HFFc6 (cell line): ENCODE results near the gene PCDH17. TPM values are rescaled to one million over a fixed set of nuclear protein-coding genes. Genes with fewer than 3 reads are reported as not detected.

Source experiments
- DNase-seq: peaks from one replicate; pipeline ENCODE4 v3.0.0-alpha.2; 2018
- H3K27ac Mint-ChIP-seq: 2 replicates; pipeline ENCODE4 v1.8.0; 2020; ENCODE audit warnings: mild to moderate bottlenecking, mixed read lengths
- H3K27me3 Mint-ChIP-seq: 2 replicates; pipeline ENCODE4 v1.8.0; 2021; ENCODE audit warnings: mild to moderate bottlenecking, moderate library complexity, mixed read lengths; ENCODE audit not compliant: insufficient read depth
- H3K36me3 Mint-ChIP-seq: 2 replicates; pipeline ENCODE4 v1.8.0; 2021; ENCODE audit warnings: low read depth, mixed read lengths
- H3K4me1 Mint-ChIP-seq: 2 replicates; pipeline ENCODE4 v1.8.0; 2020; ENCODE audit warnings: low read depth, mixed read lengths
- H3K4me3 Mint-ChIP-seq: 2 replicates; pipeline ENCODE4 v1.8.0; 2020; ENCODE audit warnings: mild to moderate bottlenecking, moderate library complexity, mixed read lengths
- H3K9me3 Mint-ChIP-seq: 2 replicates; pipeline ENCODE4 v1.8.0; 2020; ENCODE audit warnings: mild to moderate bottlenecking, mixed read lengths
- CTCF ChIP-seq: fragments of 200-600 bp; sonication (generic); IDR thresholded peaks from 2 replicates; pipeline ENCODE4 v1.5.0; 2021; ENCODE audit warnings: antibody characterized with exemption, mild to moderate bottlenecking
- total RNA-seq, 6 experiments: library from RNA; stranded (reverse); fragmentation: NEBNext Ultra II Directional; extraction: Animal tissue kit (Norgen Biotek cat#: 25700); gene quantifications; 2 replicates in 1 of 6; 3 replicates in 5 of 6; pipeline ENCODE4 v1.2.3, GENCODE V29; 2021

Gene PCDH17
- total RNA-seq, 6 experiments from 2014 or later: 0.05 TPM; not detected in 5

GRCh38 chr13:57637515-57637914 is 6.0 kb downstream of the PCDH17 start:
- DNase-seq: no peak
- Mint-ChIP-seq H3K27me3 (peaks cover 2% of the 10 kb centered on the region; the same call in 1 of the 2 replicates), H3K36me3 (no peaks in the 10 kb centered on the region; the same call in 1 of the 2 replicates), H3K4me1 (no peaks in the 10 kb centered on the region), H3K4me3 (no peak overlapping the region), H3K27ac (no peak overlapping the region), H3K9me3 (peaks cover 11% of the 10 kb centered on the region)
- no peak for TF ChIP-seq CTCF

GRCh38 chr13:57638186-57638890 is 6.8 kb downstream of the PCDH17 start:
- H3K4me3 Mint-ChIP-seq: no peak overlapping the region
- no peaks in the 10 kb centered on the region for H3K4me1 Mint-ChIP-seq
- H3K9me3 Mint-ChIP-seq: peaks cover 6% of the 10 kb centered on the region
- TF ChIP-seq CTCF: no peak
- H3K27me3 Mint-ChIP-seq: peaks cover 2% of the 10 kb centered on the region; the same call in 1 of the 2 replicates
- H3K36me3 Mint-ChIP-seq: no peaks in the 10 kb centered on the region; the same call in 1 of the 2 replicates
- no peak overlapping the region for H3K27ac Mint-ChIP-seq
- no peak for DNase-seq

- Mint-ChIP-seq H3K27me3 (no peaks in the 10 kb centered on the region), H3K4me3 (no peak overlapping the region), H3K9me3 (no peaks in the 10 kb centered on the region), H3K36me3 (no peaks in the 10 kb centered on the region), H3K27ac (no peak overlapping the region), H3K4me1 (no peaks in the 10 kb centered on the region)
- DNase-seq: no peak
- no peak for TF ChIP-seq CTCF
These were observed 9.1 kb downstream of the PCDH17 start for GRCh38 chr13:57640607-57641006.

- Mint-ChIP-seq H3K36me3 (no peaks in the 10 kb centered on the region), H3K27me3 (no peaks in the 10 kb centered on the region), H3K27ac (no peak overlapping the region), H3K4me1 (no peaks in the 10 kb centered on the region), H3K4me3 (no peak overlapping the region), H3K9me3 (no peaks in the 10 kb centered on the region)
- DNase-seq: no peak
- no peak for TF ChIP-seq CTCF
These were observed 9.5 kb downstream of the PCDH17 start for GRCh38 chr13:57641051-57641450.

- no peaks in the 10 kb centered on the region for H3K27me3 Mint-ChIP-seq
- H3K4me3 Mint-ChIP-seq: no peak overlapping the region
- no peaks in the 10 kb centered on the region for H3K9me3 Mint-ChIP-seq
- H3K27ac Mint-ChIP-seq: no peak overlapping the region
- no peaks in the 10 kb centered on the region for H3K36me3 Mint-ChIP-seq
- no peak for TF ChIP-seq CTCF
- no peaks in the 10 kb centered on the region for H3K4me1 Mint-ChIP-seq
- DNase-seq: no peak
These were observed 12.6 kb downstream of the PCDH17 start for GRCh38 chr13:57644106-57644505.
